Keratinocyte (primary cell): ENCODE data around the gene FLNC. TPM values are rescaled to one million over a fixed set of nuclear protein-coding genes. Genes with fewer than 3 reads are reported as not detected.

Experiments used
- DNase-seq: peaks from one replicate; pipeline ENCODE4 v3.0.0-alpha.2; 2011; ENCODE audit warnings: low read depth, missing footprints, low spot score
- FAIRE-seq: peaks from 2 replicates; lab custom pipeline; 2011; peaks lifted over from hg19 to GRCh38; lab: Jason Lieb, UNC
- H2AFZ ChIP-seq: 2 replicates; pipeline ENCODE4 v1.6.0; 2012; ENCODE audit warnings: low read length, control low read depth, inconsistent platforms; ENCODE audit not compliant: control insufficient read depth
- H3K27ac ChIP-seq: 2 replicates; pipeline ENCODE4 v1.5.1; 2011; ENCODE audit warnings: low read length; ENCODE audit not compliant: control insufficient read depth, insufficient read depth
- H3K27me3 ChIP-seq: 3 replicates; pipeline ENCODE4 v1.6.0; 2011; ENCODE audit warnings: low read length; ENCODE audit not compliant: control insufficient read depth, insufficient read depth; ENCODE audit errors: extremely low read depth
- H3K36me3 ChIP-seq, 2 experiments: 2 replicates in 1 of 2; 3 replicates in 1 of 2; pipeline ENCODE4 v1.5.1; 2011; ENCODE audit warnings: low read length in 2 of 2, mild to moderate bottlenecking in 1 of 2; ENCODE audit not compliant: control insufficient read depth in 2 of 2, insufficient read depth in 2 of 2; ENCODE audit errors: extremely low read depth in 1 of 2
- H3K4me1 ChIP-seq: 3 replicates; pipeline ENCODE4 v1.5.1; 2011; ENCODE audit warnings: low read length; ENCODE audit not compliant: control insufficient read depth, insufficient read depth; ENCODE audit errors: extremely low read depth
- H3K4me2 ChIP-seq: 3 replicates; pipeline ENCODE4 v1.6.0; 2011; ENCODE audit warnings: low read depth, low read length; ENCODE audit not compliant: control insufficient read depth, insufficient read depth; ENCODE audit errors: extremely low read depth
- H3K4me3 ChIP-seq, 3 experiments: fragments of 200-600 bp in 1 of 3; sonication (generic) in 1 of 3; 2 replicates in 2 of 3; 3 replicates in 1 of 3; pipeline ENCODE4 v1.5.1; 2011 to 2016; ENCODE audit warnings: low read length in 3 of 3, mild to moderate bottlenecking in 3 of 3, control low read depth in 2 of 3, inconsistent platforms in 1 of 3, low read depth in 1 of 3, mixed read lengths in 1 of 3, mixed run types in 1 of 3, moderate library complexity in 1 of 3; ENCODE audit not compliant: control insufficient read depth in 2 of 3, insufficient read depth in 2 of 3; ENCODE audit errors: extremely low read depth in 1 of 3
- H3K79me2 ChIP-seq: 2 replicates; pipeline ENCODE4 v1.6.0; 2012; ENCODE audit warnings: low read length; ENCODE audit not compliant: control insufficient read depth, insufficient read depth
- H3K9ac ChIP-seq: 3 replicates; pipeline ENCODE4 v1.6.0; 2011; ENCODE audit warnings: low read length; ENCODE audit not compliant: control insufficient read depth, insufficient read depth; ENCODE audit errors: extremely low read depth
- H3K9me1 ChIP-seq: 3 replicates; pipeline ENCODE4 v1.6.0; 2011; ENCODE audit warnings: low read length; ENCODE audit not compliant: control insufficient read depth, insufficient read depth; ENCODE audit errors: extremely low read depth
- H3K9me3 ChIP-seq: 2 replicates; pipeline ENCODE4 v1.5.1; 2012; ENCODE audit warnings: low read depth, low read length; ENCODE audit not compliant: control insufficient read depth
- H4K20me1 ChIP-seq: 3 replicates; pipeline ENCODE4 v1.6.0; 2011; ENCODE audit warnings: low read length; ENCODE audit not compliant: control insufficient read depth, insufficient read depth; ENCODE audit errors: extremely low read depth
- EZH2 ChIP-seq: IDR thresholded peaks from one replicate; pipeline ENCODE4 v1.6.1; 2012; ENCODE audit warnings: inconsistent platforms, mild to moderate bottlenecking, low read length, moderate library complexity
- dilution Hi-C: fragments of 300-500 bp; cut with MboI; formaldehyde crosslinking; loops from one replicate; pipeline ENCODE4 v1.7.0; 2020; ENCODE audit warnings: low sequenced_read_pairs; ENCODE audit not compliant: extremely low pct_ligation_motif_present
- polyA plus RNA-seq, 5 experiments: library from polyadenylated mRNA; depleted of rRNA in 3 of 5; stranded (reverse) in 3 of 5; stranded (forward) in 1 of 5; unstranded in 1 of 5; fragments of >200 nt; gene quantifications; 1 replicate in 1 of 5; 2 replicates in 3 of 5; 3 replicates in 1 of 5; pipeline versions ENCODE4 v1.2.1 to v1.2.3, GENCODE V29; 2011 to 2012; ENCODE audit warnings: missing spikeins in 2 of 5, low read depth in 1 of 5, low replicate concordance in 1 of 5
- TF ChIP-seq, protein P1 (sequence below), 3 experiments: IDR thresholded peaks in 1 of 3; conservative IDR thresholded peaks in 1 of 3; optimal IDR thresholded peaks in 1 of 3; 2 replicates in 2 of 3; 3 replicates in 1 of 3; pipeline versions ENCODE3 to v1.5.1; 2011; ENCODE audit warnings: low read length in 3 of 3, mild to moderate bottlenecking in 3 of 3, moderate library complexity in 2 of 3, control low read depth in 1 of 3, inconsistent platforms in 1 of 3; ENCODE audit not compliant: insufficient read depth in 2 of 3; ENCODE audit errors: extremely low read depth in 1 of 3

Gene FLNC
- polyA plus RNA-seq, 1 donor (not counting 4 experiments of a cell fraction or from before 2014, with no cell fraction given), result 0.03 TPM

DNA sequence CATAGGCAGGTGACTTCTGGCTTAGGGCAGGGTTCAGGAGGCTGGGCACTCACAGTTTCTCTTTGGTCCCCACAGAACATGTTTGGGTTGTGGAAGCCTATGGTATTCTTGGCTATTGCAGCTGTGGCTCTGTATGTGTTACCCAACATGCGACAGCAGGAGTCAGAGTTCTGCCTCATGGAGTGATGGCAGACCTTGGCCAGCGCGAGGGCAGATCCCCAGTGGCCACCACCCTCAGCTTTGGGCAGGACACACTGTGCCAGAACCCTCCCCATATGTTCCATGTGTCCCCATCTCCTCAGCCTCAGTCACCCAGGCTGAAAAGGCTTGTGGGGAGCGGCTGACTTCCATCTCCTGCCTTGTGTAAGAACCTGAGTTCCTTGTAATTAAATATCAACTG, 8.5 kb upstream of the FLNC start:
- Histone ChIP-seq H3K4me1 (no peaks in the 10 kb centered on the region), H3K27me3 (peaks cover 25% of the 10 kb centered on the region), H3K9ac (no peak overlapping the region), H3K79me2 (no peaks in the 10 kb centered on the region), H3K9me3 (no peaks in the 10 kb centered on the region), H3K27ac (no peak overlapping the region), H3K36me3 (no peaks in the 10 kb centered on the region), H3K4me2 (no peak overlapping the region), H4K20me1 (no peaks in the 10 kb centered on the region), H3K4me3 (no peak overlapping the region), H3K9me1 (no peaks in the 10 kb centered on the region), H2AFZ (no peak overlapping the region)
- dilution Hi-C loops, result no loop called here
- FAIRE-seq (no peak), DNase-seq (no peak)
- TF ChIP-seq, protein P1, sequence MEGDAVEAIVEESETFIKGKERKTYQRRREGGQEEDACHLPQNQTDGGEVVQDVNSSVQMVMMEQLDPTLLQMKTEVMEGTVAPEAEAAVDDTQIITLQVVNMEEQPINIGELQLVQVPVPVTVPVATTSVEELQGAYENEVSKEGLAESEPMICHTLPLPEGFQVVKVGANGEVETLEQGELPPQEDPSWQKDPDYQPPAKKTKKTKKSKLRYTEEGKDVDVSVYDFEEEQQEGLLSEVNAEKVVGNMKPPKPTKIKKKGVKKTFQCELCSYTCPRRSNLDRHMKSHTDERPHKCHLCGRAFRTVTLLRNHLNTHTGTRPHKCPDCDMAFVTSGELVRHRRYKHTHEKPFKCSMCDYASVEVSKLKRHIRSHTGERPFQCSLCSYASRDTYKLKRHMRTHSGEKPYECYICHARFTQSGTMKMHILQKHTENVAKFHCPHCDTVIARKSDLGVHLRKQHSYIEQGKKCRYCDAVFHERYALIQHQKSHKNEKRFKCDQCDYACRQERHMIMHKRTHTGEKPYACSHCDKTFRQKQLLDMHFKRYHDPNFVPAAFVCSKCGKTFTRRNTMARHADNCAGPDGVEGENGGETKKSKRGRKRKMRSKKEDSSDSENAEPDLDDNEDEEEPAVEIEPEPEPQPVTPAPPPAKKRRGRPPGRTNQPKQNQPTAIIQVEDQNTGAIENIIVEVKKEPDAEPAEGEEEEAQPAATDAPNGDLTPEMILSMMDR (optimal IDR thresholded peaks at IDR 0.05 in 1 of 3, IDR thresholded peaks at IDR 0.05 in 1 of 3, conservative IDR thresholded peaks at IDR 0.05 in 1 of 3; ENCODE audit: extremely low read depth in 1 of 3, insufficient read depth in 2 of 3, low read length in 3 of 3), result no peak
- TF ChIP-seq EZH2, result no peak

DNA sequence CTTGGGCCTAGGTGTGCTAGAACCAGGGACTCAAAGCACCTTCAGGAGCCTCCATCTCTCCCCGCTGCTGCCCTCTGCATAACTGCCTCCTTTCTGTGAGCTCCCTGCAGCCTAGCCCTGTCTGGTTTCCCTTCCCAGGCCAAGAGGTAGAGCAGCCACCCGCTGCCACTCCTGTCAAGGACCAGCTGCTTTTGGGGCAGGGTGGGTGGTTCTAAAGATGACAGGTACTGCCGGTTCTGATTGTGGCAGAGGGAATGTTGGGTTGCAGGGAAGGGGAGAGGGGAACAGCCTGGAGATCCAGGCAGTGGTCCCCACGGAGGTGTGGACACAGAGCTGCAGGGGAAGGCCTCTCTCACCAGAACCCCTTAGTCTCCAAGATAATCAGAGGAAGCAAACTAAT, 3.7 kb upstream of the FLNC start:
- no peak overlapping the region for H3K27ac ChIP-seq
- H3K9me3 ChIP-seq, result no peaks in the 10 kb centered on the region
- TF ChIP-seq EZH2, result no peak
- TF ChIP-seq, protein P1 (optimal IDR thresholded peaks at IDR 0.05 in 1 of 3, IDR thresholded peaks at IDR 0.05 in 1 of 3, conservative IDR thresholded peaks at IDR 0.05 in 1 of 3; ENCODE audit: extremely low read depth in 1 of 3, insufficient read depth in 2 of 3, low read length in 3 of 3), result no peak
- H3K9ac ChIP-seq, result no peak overlapping the region
- FAIRE-seq, result no peak
- no peak for DNase-seq
- H3K4me2 ChIP-seq, result no peak overlapping the region
- no peaks in the 10 kb centered on the region for H3K36me3 ChIP-seq
- peaks cover 28% of the 10 kb centered on the region for H3K27me3 ChIP-seq
- dilution Hi-C loops, result no loop called here
- peaks cover 8% of the 10 kb centered on the region for H3K4me1 ChIP-seq
- no peak overlapping the region for H3K4me3 ChIP-seq
- no peaks in the 10 kb centered on the region for H4K20me1 ChIP-seq
- H2AFZ ChIP-seq, result no peak overlapping the region
- H3K79me2 ChIP-seq, result no peaks in the 10 kb centered on the region
- H3K9me1 ChIP-seq, result no peaks in the 10 kb centered on the region
